ENCODE results near the gene GRIP1. TPM values are rescaled to one million over a fixed set of nuclear protein-coding genes. Genes with fewer than 3 reads are reported as not detected.

Gene GRIP1
- total RNA-seq, 1 donor = 1.7 TPM

- H3K4me3 ChIP-seq (ENCODE audit: low read depth, low read length) = no peak overlapping the region
- no peak for DNase-seq (ENCODE audit: low read depth)
- TF ChIP-seq CTCF (IDR thresholded peaks at IDR 0.05; ENCODE audit: insufficient read depth, low read depth, low read length) = no peak
Measured at GRCh38 chr12:66493819-66494218, 185.1 kb downstream of the GRIP1 start.

DNA sequence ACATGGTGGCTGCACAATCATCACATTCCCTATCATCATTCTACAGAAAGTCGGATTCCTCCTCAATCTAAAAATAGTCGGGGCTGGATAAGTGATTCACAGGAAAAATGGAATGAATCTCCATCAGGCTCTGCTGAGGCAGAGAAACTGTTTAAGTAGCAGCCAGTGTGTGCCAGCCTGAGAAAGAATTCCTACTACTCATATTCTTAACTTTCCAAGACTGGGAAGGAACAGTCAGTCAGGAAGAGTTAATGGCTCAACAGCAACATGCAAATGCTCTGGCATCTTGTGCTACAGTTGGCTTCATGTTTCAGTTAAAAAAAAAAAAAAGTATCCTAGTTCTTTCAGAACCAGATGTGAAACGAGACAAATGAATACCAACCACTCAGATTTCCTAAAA is 187.0 kb downstream of the GRIP1 start:
- no peak for DNase-seq (ENCODE audit: low read depth)
- TF ChIP-seq CTCF (IDR thresholded peaks at IDR 0.05; ENCODE audit: insufficient read depth, low read depth, low read length) = no peak
- no peak overlapping the region for H3K4me3 ChIP-seq (ENCODE audit: low read depth, low read length)

DNA sequence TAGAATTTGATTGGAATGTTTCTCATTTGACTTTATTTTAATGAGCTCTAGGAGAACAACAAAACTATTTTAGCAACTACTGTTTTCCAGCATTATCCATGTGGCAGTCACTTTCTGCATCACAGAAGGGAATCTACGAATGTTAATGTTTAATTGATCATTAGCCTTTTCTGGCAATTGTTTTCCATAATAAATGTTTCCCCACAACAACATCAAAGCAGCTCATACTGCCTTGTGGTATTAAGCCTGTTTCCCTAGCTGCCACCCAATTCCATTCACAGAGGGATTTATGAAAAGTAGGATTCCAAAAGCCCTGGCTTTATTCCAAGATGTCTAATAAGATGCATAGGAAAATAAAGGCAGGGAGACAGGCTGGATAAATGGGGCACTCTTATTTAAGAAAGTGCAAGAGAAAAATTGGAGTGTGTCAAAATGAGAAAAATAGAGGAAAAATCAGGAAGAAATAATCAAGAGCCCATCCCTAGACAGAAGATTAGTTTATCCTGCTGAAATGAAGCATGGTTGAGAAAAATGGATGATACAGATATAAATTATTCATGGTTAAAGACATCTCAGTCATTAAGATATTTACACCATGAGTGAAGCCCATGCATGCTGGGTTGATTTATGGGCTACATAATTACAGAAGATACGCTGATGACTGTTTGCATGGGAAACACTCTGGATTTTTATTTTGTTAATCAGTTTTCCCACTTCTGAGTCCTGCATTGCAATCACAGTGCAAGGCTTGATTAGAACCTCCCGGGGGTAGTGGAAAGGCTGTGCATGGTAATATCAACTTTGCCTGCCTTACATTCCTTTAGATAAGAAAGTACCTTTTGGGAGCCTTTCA is 196.3 kb downstream of the GRIP1 start:
- no peak overlapping the region for H3K4me3 ChIP-seq (ENCODE audit: low read depth, low read length)
- no peak for DNase-seq (ENCODE audit: low read depth)
- no peak for TF ChIP-seq CTCF (IDR thresholded peaks at IDR 0.05; ENCODE audit: insufficient read depth, low read depth, low read length)

DNA sequence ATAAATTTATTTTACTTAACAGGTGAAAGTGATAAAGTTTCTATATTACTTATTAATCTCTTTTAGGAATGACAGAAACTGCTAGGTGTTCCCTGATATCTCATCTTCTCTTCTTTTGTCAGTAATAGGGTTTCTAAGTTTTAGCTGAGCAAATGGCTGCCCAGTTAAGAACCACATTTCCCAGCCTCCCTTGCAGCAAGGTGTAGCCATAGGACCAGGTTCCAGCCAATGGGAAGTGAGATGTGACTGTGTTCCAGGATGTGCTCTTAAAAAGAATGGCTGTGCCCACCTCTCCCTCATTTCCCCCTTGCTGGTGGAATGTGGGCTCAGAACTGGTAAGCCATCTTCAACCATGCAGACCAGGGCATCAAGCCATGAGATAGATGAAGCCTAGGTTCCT is 210.9 kb downstream of the GRIP1 start:
- TF ChIP-seq CTCF (IDR thresholded peaks at IDR 0.05; ENCODE audit: insufficient read depth, low read depth, low read length) = no peak
- H3K4me3 ChIP-seq (ENCODE audit: low read depth, low read length) = no peak overlapping the region
- DNase-seq (ENCODE audit: low read depth) = no peak

- no peak for DNase-seq (ENCODE audit: low read depth)
- no peak for TF ChIP-seq CTCF (IDR thresholded peaks at IDR 0.05; ENCODE audit: insufficient read depth, low read depth, low read length)
- no peak overlapping the region for H3K4me3 ChIP-seq (ENCODE audit: low read depth, low read length)
Measured at GRCh38 chr12:66461331-66461730, 217.5 kb downstream of the GRIP1 start.

DNA sequence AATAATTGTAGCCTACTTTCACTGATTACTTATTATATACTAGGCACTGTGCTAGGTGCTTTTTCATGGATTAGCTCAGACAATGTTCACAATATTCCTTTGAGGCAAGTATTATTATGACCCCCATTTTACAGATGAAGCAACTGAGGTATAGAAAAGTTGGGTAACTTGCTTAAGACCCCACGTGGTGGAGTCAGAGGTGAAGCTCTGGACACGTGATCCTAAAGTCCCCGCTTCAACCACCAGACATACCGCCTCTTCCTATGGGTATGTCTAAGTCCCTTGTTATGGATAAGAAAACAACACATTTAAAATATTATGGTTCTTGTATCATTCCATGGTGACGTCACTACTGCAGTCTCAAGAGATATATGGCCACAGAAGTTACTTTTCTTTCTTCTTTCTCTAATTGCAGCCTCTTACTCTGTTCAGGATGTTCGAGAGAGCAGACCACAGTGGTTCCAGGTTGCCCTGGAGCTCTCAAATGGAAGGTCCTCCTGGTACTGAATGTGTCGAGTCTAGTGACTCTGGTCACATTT is 218.9 kb downstream of the GRIP1 start:
- no peak for DNase-seq (ENCODE audit: low read depth)
- H3K4me3 ChIP-seq (ENCODE audit: low read depth, low read length) = no peak overlapping the region
- no peak for TF ChIP-seq CTCF (IDR thresholded peaks at IDR 0.05; ENCODE audit: insufficient read depth, low read depth, low read length)

All from fibroblast of villous mesenchyme (primary cell).